ENCODE measurements around the gene CELF1. TPM values are rescaled to one million over a fixed set of nuclear protein-coding genes. Genes with fewer than 3 reads are reported as not detected.
"Not testable (repeated sequence)": the region's sequence is repeated elsewhere in the genome, so short reads cannot be mapped to it uniquely, and the experiment has no call there.

CELF1 gene
- total RNA-seq, 1 experiment from 2014 or later: 152 TPM

DNA sequence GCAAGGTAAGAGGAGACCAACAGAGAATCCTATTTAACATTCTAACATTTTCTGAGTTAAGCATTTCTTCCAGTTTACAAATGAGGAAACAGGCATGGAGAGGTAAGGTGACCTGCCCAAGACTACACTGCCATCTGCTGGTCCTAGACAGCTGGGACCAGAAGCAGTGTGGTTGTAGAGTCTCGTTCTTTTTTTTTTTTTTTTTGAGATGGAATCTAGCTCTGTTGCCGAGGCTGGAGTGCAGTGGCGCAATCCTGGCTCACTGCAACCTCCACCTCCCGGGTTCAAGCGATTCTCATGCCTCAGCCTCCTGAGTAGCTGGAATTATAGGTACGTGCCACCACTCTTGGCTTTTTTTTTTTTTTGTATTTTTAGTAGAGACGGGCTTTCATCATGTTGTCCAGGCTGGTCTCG, 98.7 kb downstream of the CELF1 start:
- DNase-seq: peak; percentile 83 to 88
- H3K27me3 Mint-ChIP-seq (ENCODE audit: insufficient read depth, unreplicated experiment); H3K4me3 Mint-ChIP-seq (ENCODE audit: unreplicated experiment); H3K36me3 ChIP-seq (ENCODE audit: control insufficient read depth, insufficient read depth, low read length); H3K4me3 ChIP-seq (ENCODE audit: low read depth, low read length); H3K4me1 Mint-ChIP-seq (ENCODE audit: low read depth, unreplicated experiment); H3K9me3 Mint-ChIP-seq (ENCODE audit: unreplicated experiment); H3K9me3 ChIP-seq; H3K4me1 ChIP-seq; BruUV-seq (replicated peaks); H3K27me3 ChIP-seq (replicated peaks; ENCODE audit: control insufficient read depth, insufficient read depth, low read length): not testable (repeated sequence)
- CTCF ChIA-PET: interaction anchor here (0.6 to 1.2 kb wide), 28 partner anchors 9 to 507 kb away, joined by 3 to 15 read pairs (median 4); partner anchors contain the start of genes ACP2, DDB2 and PSMC3
- intact Hi-C loops (cut with micrococcal nuclease; ENCODE audit: unreplicated experiment): loop anchor here (1.0 kb wide), 1 partner anchor 80 kb away; no protein-coding TSS in a partner anchor
- POLR2A ChIA-PET: interaction anchor here (1.0 kb wide), 1 partner anchor 28 kb away, joined by 4 read pairs; the partner anchor contains the start of gene PSMC3
- TF ChIP-seq, protein P1, sequence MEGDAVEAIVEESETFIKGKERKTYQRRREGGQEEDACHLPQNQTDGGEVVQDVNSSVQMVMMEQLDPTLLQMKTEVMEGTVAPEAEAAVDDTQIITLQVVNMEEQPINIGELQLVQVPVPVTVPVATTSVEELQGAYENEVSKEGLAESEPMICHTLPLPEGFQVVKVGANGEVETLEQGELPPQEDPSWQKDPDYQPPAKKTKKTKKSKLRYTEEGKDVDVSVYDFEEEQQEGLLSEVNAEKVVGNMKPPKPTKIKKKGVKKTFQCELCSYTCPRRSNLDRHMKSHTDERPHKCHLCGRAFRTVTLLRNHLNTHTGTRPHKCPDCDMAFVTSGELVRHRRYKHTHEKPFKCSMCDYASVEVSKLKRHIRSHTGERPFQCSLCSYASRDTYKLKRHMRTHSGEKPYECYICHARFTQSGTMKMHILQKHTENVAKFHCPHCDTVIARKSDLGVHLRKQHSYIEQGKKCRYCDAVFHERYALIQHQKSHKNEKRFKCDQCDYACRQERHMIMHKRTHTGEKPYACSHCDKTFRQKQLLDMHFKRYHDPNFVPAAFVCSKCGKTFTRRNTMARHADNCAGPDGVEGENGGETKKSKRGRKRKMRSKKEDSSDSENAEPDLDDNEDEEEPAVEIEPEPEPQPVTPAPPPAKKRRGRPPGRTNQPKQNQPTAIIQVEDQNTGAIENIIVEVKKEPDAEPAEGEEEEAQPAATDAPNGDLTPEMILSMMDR (IDR thresholded peaks at IDR 0.05; ENCODE audit: insufficient read depth in 1 of 2, low read depth in 1 of 2, low read length in 1 of 2, severe bottlenecking in 1 of 2, unreplicated experiment in 1 of 2): peak; percentile 67 to 93
- Mint-ChIP-seq H3K36me3 (ENCODE audit: insufficient read depth, unreplicated experiment) (peaks cover 42% of the 10 kb centered on the region), H3K27ac (ENCODE audit: unreplicated experiment) (peak overlapping the region; percentile 40)

- Histone ChIP-seq H3K4me3 (ENCODE audit: low read depth, low read length) (no peak overlapping the region), H3K27me3 (replicated peaks; ENCODE audit: control insufficient read depth, insufficient read depth, low read length) (no peaks in the 10 kb centered on the region), H3K9me3 (no peaks in the 10 kb centered on the region), H3K36me3 (ENCODE audit: control insufficient read depth, insufficient read depth, low read length) (no peaks in the 10 kb centered on the region), H3K4me1 (no peaks in the 10 kb centered on the region)
- ChIA-PET POLR2A (no interaction called here), CTCF (interaction anchor here (0.7 to 1.2 kb wide), 4 partner anchors 10 to 190 kb away, joined by 3 to 15 read pairs (median 3); no protein-coding TSS in a partner anchor)
- Mint-ChIP-seq H3K4me3 (ENCODE audit: unreplicated experiment) (no peak overlapping the region), H3K9me3 (ENCODE audit: unreplicated experiment) (no peaks in the 10 kb centered on the region), H3K27ac (ENCODE audit: unreplicated experiment) (no peak overlapping the region), H3K36me3 (ENCODE audit: insufficient read depth, unreplicated experiment) (peaks cover 39% of the 10 kb centered on the region), H3K27me3 (ENCODE audit: insufficient read depth, unreplicated experiment) (no peaks in the 10 kb centered on the region), H3K4me1 (ENCODE audit: low read depth, unreplicated experiment) (no peaks in the 10 kb centered on the region)
- BruUV-seq (replicated peaks): no TSS peak
- intact Hi-C loops (cut with micrococcal nuclease; ENCODE audit: unreplicated experiment): no loop called here
- TF ChIP-seq, protein P1 (IDR thresholded peaks at IDR 0.05; ENCODE audit: insufficient read depth in 1 of 2, low read depth in 1 of 2, low read length in 1 of 2, severe bottlenecking in 1 of 2, unreplicated experiment in 1 of 2): no peak
- DNase-seq: no peak
These were observed 99.6 kb downstream of the CELF1 start for GRCh38 chr11:47453365-47453764.

DNA sequence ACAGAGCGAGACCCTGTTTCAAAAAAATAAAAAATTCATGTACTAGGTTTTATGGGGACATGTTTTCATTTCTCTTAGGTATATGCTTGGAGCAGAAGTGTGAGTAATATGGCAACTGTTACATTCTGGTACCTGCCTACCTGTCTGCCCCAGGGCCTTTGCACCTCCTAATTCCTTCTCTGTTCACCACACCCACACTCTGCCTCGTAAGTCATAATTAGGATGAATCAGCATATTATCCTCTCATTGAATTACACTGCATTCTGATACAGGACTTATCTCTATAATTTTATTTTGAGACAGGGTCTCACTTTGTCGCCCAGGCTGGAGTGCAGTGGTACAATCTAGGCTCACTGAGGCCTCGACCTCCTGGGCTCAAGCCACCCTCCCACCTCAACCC, 100.9 kb downstream of the CELF1 start:
- ChIA-PET CTCF (no interaction called here), POLR2A (no interaction called here)
- Histone ChIP-seq H3K36me3 (ENCODE audit: control insufficient read depth, insufficient read depth, low read length) (no peaks in the 10 kb centered on the region), H3K4me1 (no peaks in the 10 kb centered on the region), H3K4me3 (ENCODE audit: low read depth, low read length) (no peak overlapping the region), H3K27me3 (replicated peaks; ENCODE audit: control insufficient read depth, insufficient read depth, low read length) (no peaks in the 10 kb centered on the region), H3K9me3 (no peaks in the 10 kb centered on the region)
- TF ChIP-seq, protein P1 (IDR thresholded peaks at IDR 0.05; ENCODE audit: insufficient read depth in 1 of 2, low read depth in 1 of 2, low read length in 1 of 2, severe bottlenecking in 1 of 2, unreplicated experiment in 1 of 2): no peak
- H3K4me1 Mint-ChIP-seq (ENCODE audit: low read depth, unreplicated experiment): no peaks in the 10 kb centered on the region
- no peaks in the 10 kb centered on the region for H3K9me3 Mint-ChIP-seq (ENCODE audit: unreplicated experiment)
- no peaks in the 10 kb centered on the region for H3K27me3 Mint-ChIP-seq (ENCODE audit: insufficient read depth, unreplicated experiment)
- no TSS peak for BruUV-seq (replicated peaks)
- no peak overlapping the region for H3K4me3 Mint-ChIP-seq (ENCODE audit: unreplicated experiment)
- no peak overlapping the region for H3K27ac Mint-ChIP-seq (ENCODE audit: unreplicated experiment)
- H3K36me3 Mint-ChIP-seq (ENCODE audit: insufficient read depth, unreplicated experiment): peaks cover 38% of the 10 kb centered on the region
- no peak for DNase-seq
- intact Hi-C loops (cut with micrococcal nuclease; ENCODE audit: unreplicated experiment): no loop called here
